Ishikawa (cell line): ENCODE data around the gene PGF.

Source experiments
- CEBPB ChIP-seq: IDR thresholded peaks from 2 replicates; pipeline ENCODE4 v1.6.1; 2012
- CREB1 ChIP-seq: IDR thresholded peaks from 2 replicates; pipeline ENCODE4 v1.6.1; 2012; ENCODE audit warnings: low read depth
- EGR1 ChIP-seq: IDR thresholded peaks from 2 replicates; pipeline ENCODE4 v1.6.1; 2012
- EP300 ChIP-seq: IDR thresholded peaks from 2 replicates; pipeline ENCODE4 v1.6.1; 2012; ENCODE audit warnings: borderline replicate concordance
- MAX ChIP-seq: IDR thresholded peaks from 2 replicates; pipeline ENCODE4 v1.6.1; 2012
- NFIC ChIP-seq: IDR thresholded peaks from 2 replicates; pipeline ENCODE4 v1.6.1; 2012
- RAD21 ChIP-seq: IDR thresholded peaks from 2 replicates; pipeline ENCODE4 v1.6.1; 2012; ENCODE audit warnings: low read depth
- REST ChIP-seq: IDR thresholded peaks from 2 replicates; pipeline ENCODE4 v1.6.1; 2012; ENCODE audit warnings: low read depth, mild to moderate bottlenecking
- TAF1 ChIP-seq: IDR thresholded peaks from 2 replicates; pipeline ENCODE4 v1.6.1; 2012; ENCODE audit warnings: low read depth, mild to moderate bottlenecking
- TCF12 ChIP-seq: IDR thresholded peaks from 2 replicates; pipeline ENCODE4 v1.6.1; 2012; ENCODE audit warnings: low read depth
- TEAD4 ChIP-seq: IDR thresholded peaks from 2 replicates; pipeline ENCODE4 v1.6.1; 2012
- YY1 ChIP-seq: IDR thresholded peaks from 2 replicates; pipeline ENCODE4 v1.6.1; 2012; ENCODE audit warnings: low read depth
- ZBTB7A ChIP-seq: IDR thresholded peaks from 2 replicates; pipeline ENCODE4 v1.6.1; 2012; ENCODE audit warnings: low read depth

- TF ChIP-seq CREB1 (no peak), TAF1 (no peak), RAD21 (no peak), EGR1 (no peak), TEAD4 (no peak), EP300 (no peak), TCF12 (no peak), REST (no peak), CEBPB (no peak), MAX (no peak), YY1 (no peak), ZBTB7A (no peak), NFIC (no peak)
These were observed 6.0 kb upstream of the PGF start for GRCh38 chr14:74961238-74961911.
